ENCODE data around the gene SARS1. TPM values are rescaled to one million over a fixed set of nuclear protein-coding genes. Genes with fewer than 3 reads are reported as not detected.

SARS1 gene
- total and polyA plus RNA-seq, 2 of the 8 experiments (the other 6 are each of a cell fraction or from before 2014, with no cell fraction given) = 83.1 to 146 TPM

DNA sequence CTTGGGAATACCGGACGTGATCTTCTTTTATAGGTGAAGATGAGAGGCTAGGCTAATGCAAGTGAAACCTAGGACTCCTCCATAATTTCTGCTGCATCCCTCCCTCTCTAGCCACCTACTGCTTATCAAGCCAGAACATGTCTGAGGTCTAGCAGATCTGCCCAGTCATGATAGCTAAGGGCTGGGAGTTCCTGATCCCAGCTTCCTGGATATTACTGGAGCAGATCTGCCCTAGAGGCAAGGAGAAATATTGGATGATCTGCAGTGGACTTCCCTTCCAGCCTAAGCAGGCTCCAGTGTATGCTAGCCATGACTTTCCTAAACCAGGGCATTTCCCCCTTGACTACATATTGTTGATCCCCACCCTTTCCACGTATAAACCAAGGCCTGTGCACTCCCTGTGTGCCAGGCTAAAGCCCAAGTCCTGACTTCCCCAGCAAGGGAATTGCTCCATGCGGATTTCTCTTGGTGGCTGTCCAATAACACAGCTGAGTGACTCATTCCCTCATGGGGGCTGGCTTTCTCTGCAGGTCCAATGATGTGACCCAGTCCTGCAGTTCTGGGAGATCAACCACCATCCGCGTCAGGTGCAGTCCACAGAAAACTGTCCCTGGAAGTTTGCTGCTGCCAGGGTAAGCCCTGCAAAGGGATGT, 15.5 kb upstream of the SARS1 start:
- POLR2A ChIA-PET (ENCODE audit: partially characterized antibody) = interaction anchor here (1.1 to 3.2 kb wide), 4 partner anchors 16 to 293 kb away, joined by 3 to 18 read pairs (median 8); partner anchors contain the start of genes CELSR2 and SARS1
- H3K9me3 ChIP-seq (ENCODE audit: insufficient read depth in 2 of 2, low read depth in 1 of 2, low read length in 1 of 2) = no peaks in the 10 kb centered on the region
- no peak overlapping the region for H4K8ac ChIP-seq (ENCODE audit: extremely low read depth, insufficient read depth, low read length)
- no peak overlapping the region for H2BK5ac ChIP-seq (ENCODE audit: low read depth, low read length)
- no peak overlapping the region for H4K91ac ChIP-seq (replicated peaks; ENCODE audit: insufficient read length, low read length)
- DNase-seq (ENCODE audit: low read depth in 1 of 2, low spot score in 2 of 2) (no peak), FAIRE-seq (no peak)
- H3K4ac ChIP-seq (replicated peaks; ENCODE audit: insufficient read length, low read depth, low read length) = no peak overlapping the region
- 88% methylated on average over 6 of the region's 6 CpGs; no CpG with 5 or more reads in 1 of the 2 experiments for WGBS, 2 experiments (ENCODE audit: extremely low coverage in 1 of 2, insufficient coverage in 1 of 2, insufficient read length in 1 of 2, insufficient replicate concordance in 2 of 2, low coverage in 1 of 2, low lambda C conversion rate in 2 of 2, missing lambda C conversion rate in 1 of 2)
- peaks cover 0 to 4% (median 1%) of the 10 kb centered on the region in 4 experiments; a peak in 1 of 7 replicates for H3K4me1 ChIP-seq (replicated peaks in 1 of 4; ENCODE audit: control insufficient read depth in 3 of 4, insufficient read depth in 4 of 4, low read length in 3 of 4)
- no peak overlapping the region for H3K9ac ChIP-seq (replicated peaks in 1 of 4; ENCODE audit: extremely low read depth in 1 of 4, low read depth in 3 of 4, low read length in 3 of 4)
- H2BK12ac ChIP-seq (ENCODE audit: low read depth, low read length) = no peak overlapping the region
- no peak overlapping the region for H2AFZ ChIP-seq (ENCODE audit: low read length)
- H3K23me2 ChIP-seq (ENCODE audit: low read depth, low read length) = no peaks in the 10 kb centered on the region
- no peak overlapping the region for H3K4me3 ChIP-seq (ENCODE audit: extremely low read depth in 1 of 4, insufficient read depth in 2 of 4, low read depth in 3 of 4, low read length in 4 of 4)
- no peaks in the 10 kb centered on the region for H4K20me1 ChIP-seq (replicated peaks in 1 of 2; ENCODE audit: control insufficient read depth in 1 of 2, insufficient read depth in 2 of 2, low read length in 2 of 2)
- H3K27ac ChIP-seq (ENCODE audit: low read depth, low read length) = no peak overlapping the region
- no peak overlapping the region for H3K23ac ChIP-seq (ENCODE audit: insufficient read length)
- no peak overlapping the region for H3K56ac ChIP-seq (replicated peaks; ENCODE audit: insufficient read length, low read depth, low read length)
- H3K14ac ChIP-seq (ENCODE audit: insufficient read length) = no peak overlapping the region
- H2BK120ac ChIP-seq (replicated peaks; ENCODE audit: low read depth, low read length) = no peak overlapping the region
- H4K5ac ChIP-seq (ENCODE audit: insufficient read length, low read depth, low read length) = no peak overlapping the region
- H3K79me2 ChIP-seq (ENCODE audit: control insufficient read depth in 1 of 2, insufficient read depth in 2 of 2, low read length in 2 of 2) = no peaks in the 10 kb centered on the region
- no peak overlapping the region for H2BK20ac ChIP-seq (ENCODE audit: low read length)
- no peak overlapping the region for H2AK5ac ChIP-seq (ENCODE audit: low read depth, low read length)
- H3K18ac ChIP-seq (ENCODE audit: extremely low read depth, low read length) = no peak overlapping the region
- no peak for TF ChIP-seq GTF2F1 (IDR thresholded peaks at IDR 0.05; ENCODE audit: borderline replicate concordance, low read depth, low read length)
- H3K27me3 ChIP-seq (replicated peaks in 1 of 4; ENCODE audit: control insufficient read depth in 3 of 4, extremely low read depth in 1 of 4, insufficient read depth in 3 of 4, low read length in 3 of 4) = no peaks in the 10 kb centered on the region
- H3K79me1 ChIP-seq (ENCODE audit: low read depth, low read length) = no peaks in the 10 kb centered on the region
- no peaks in the 10 kb centered on the region for H3K36me3 ChIP-seq (ENCODE audit: control insufficient read depth in 2 of 4, insufficient read depth in 4 of 4, low read length in 3 of 4)
- CTCF ChIA-PET (ENCODE audit: partially characterized antibody) = interaction anchor here (0.8 to 32.0 kb wide), 14 partner anchors 7 to 202 kb away, joined by 3 to 651 read pairs (median 4); partner anchors contain the start of genes CELSR2 and SARS1
- H2BK15ac ChIP-seq (ENCODE audit: low read length) = no peak overlapping the region
- no peak overlapping the region for H3K4me2 ChIP-seq (ENCODE audit: insufficient read depth in 1 of 2, low read depth in 2 of 2, low read length in 2 of 2)
